H1 (cell line): ENCODE data around the gene STK32A. TPM values are rescaled to one million over a fixed set of nuclear protein-coding genes. Genes with fewer than 3 reads are reported as not detected.
A peak's percentile ranks its signal among the peaks of the same experiment; 100 is the strongest.

Experiments used
- CTCF ChIA-PET: fragments of 300-600 bp; sonication (Branson Sonifier 250); formaldehyde crosslinking; loops from one replicate; lab custom pipeline; 2021; ENCODE audit not compliant: partially characterized antibody; lab: Charles Lee
- POLR2A ChIA-PET: fragments of 300-600 bp; sonication (Branson Sonifier 250); formaldehyde crosslinking; loops from one replicate; lab custom pipeline; 2021; ENCODE audit warnings: inconsistent platforms; ENCODE audit not compliant: partially characterized antibody; lab: Charles Lee
- DNase-seq, 2 experiments: peaks; one replicate each; pipeline versions ENCODE4 v3.0.0 to v3.0.0-alpha.2; 2010 to 2022; ENCODE audit warnings: low spot score in 2 of 2, low read depth in 1 of 2, mixed read lengths in 1 of 2
- FAIRE-seq: peaks from 2 replicates; lab custom pipeline; 2011; peaks lifted over from hg19 to GRCh38; lab: Jason Lieb, UNC
- H2AFZ ChIP-seq: 2 replicates; pipeline ENCODE4 v1.8.1; 2012; ENCODE audit warnings: low read length, inconsistent platforms
- H2AK5ac ChIP-seq: 2 replicates; pipeline ENCODE4 v1.6.1; 2013; ENCODE audit warnings: low read depth, low read length
- H2BK120ac ChIP-seq: replicated peaks from 2 replicates; pipeline ENCODE3; 2013; ENCODE audit warnings: low read depth, low read length, inconsistent platforms
- H2BK12ac ChIP-seq: 2 replicates; pipeline ENCODE4 v1.6.1; 2013; ENCODE audit warnings: low read depth, low read length
- H2BK15ac ChIP-seq: 2 replicates; pipeline ENCODE4 v1.6.1; 2013; ENCODE audit warnings: low read length
- H2BK20ac ChIP-seq: 2 replicates; pipeline ENCODE4 v1.6.1; 2013; ENCODE audit warnings: low read length
- H2BK5ac ChIP-seq: 2 replicates; pipeline ENCODE4 v1.6.1; 2013; ENCODE audit warnings: low read depth, low read length
- H3K14ac ChIP-seq: 2 replicates; pipeline ENCODE4 v1.6.1; 2013; ENCODE audit warnings: inconsistent platforms; ENCODE audit not compliant: insufficient read length
- H3K18ac ChIP-seq: 2 replicates; pipeline ENCODE4 v1.6.1; 2013; ENCODE audit warnings: low read length; ENCODE audit errors: extremely low read depth
- H3K23ac ChIP-seq: 2 replicates; pipeline ENCODE4 v1.6.1; 2013; ENCODE audit warnings: inconsistent platforms; ENCODE audit not compliant: insufficient read length
- H3K23me2 ChIP-seq: 2 replicates; pipeline ENCODE4 v1.6.1; 2013; ENCODE audit warnings: low read depth, low read length
- H3K27ac ChIP-seq: 2 replicates; pipeline ENCODE4 v1.6.1; 2011; ENCODE audit warnings: low read depth, low read length, inconsistent platforms
- H3K27me3 ChIP-seq, 4 experiments: replicated peaks in 1 of 4; 1 replicate in 1 of 4; 2 replicates in 3 of 4; pipeline versions ENCODE4 v1.6.1 to v1.8.1; 2011 to 2013; ENCODE audit warnings: low read length in 3 of 4, mild to moderate bottlenecking in 3 of 4, inconsistent platforms in 2 of 4, mixed read lengths in 2 of 4, moderate library complexity in 1 of 4; ENCODE audit not compliant: control insufficient read depth in 3 of 4, insufficient read depth in 3 of 4; ENCODE audit errors: extremely low read depth in 1 of 4
- H3K36me3 ChIP-seq, 4 experiments: 2 replicates each; pipeline versions ENCODE4 v1.6.1 to v1.8.1; 2011 to 2013; ENCODE audit warnings: mild to moderate bottlenecking in 4 of 4, low read length in 3 of 4, moderate library complexity in 2 of 4, control low read depth in 1 of 4, inconsistent platforms in 1 of 4; ENCODE audit not compliant: insufficient read depth in 4 of 4, control insufficient read depth in 2 of 4
- H3K4ac ChIP-seq: replicated peaks from 2 replicates; pipeline ENCODE3; 2013; ENCODE audit warnings: low read length, low read depth, mixed read lengths, inconsistent platforms; ENCODE audit not compliant: insufficient read length
- H3K4me1 ChIP-seq, 4 experiments: replicated peaks in 1 of 4; 1 replicate in 1 of 4; 2 replicates in 3 of 4; pipeline versions ENCODE4 v1.6.1 to v1.8.1; 2011 to 2013; ENCODE audit warnings: low read length in 3 of 4, inconsistent platforms in 2 of 4, mixed read lengths in 1 of 4; ENCODE audit not compliant: insufficient read depth in 4 of 4, control insufficient read depth in 3 of 4
- H3K4me2 ChIP-seq, 2 experiments: 2 replicates each; pipeline versions ENCODE4 v1.6.1 to v1.8.1; 2011 to 2013; ENCODE audit warnings: low read depth in 2 of 2, low read length in 2 of 2, control low read depth in 1 of 2, inconsistent platforms in 1 of 2, mild to moderate bottlenecking in 1 of 2; ENCODE audit not compliant: insufficient read depth in 1 of 2
- H3K4me3 ChIP-seq, 4 experiments: fragments of 200-600, 300-600 bp in 1 of 4; sonication (generic), shearing (Covaris generic), sonication (Bioruptor Twin) in 1 of 4; 2 replicates each; pipeline versions ENCODE4 v1.5.1 to v1.8.1; 2011 to 2016; ENCODE audit warnings: low read length in 4 of 4, low read depth in 3 of 4, control low read depth in 2 of 4, inconsistent platforms in 2 of 4, mild to moderate bottlenecking in 2 of 4, mixed read lengths in 1 of 4, moderate library complexity in 1 of 4; ENCODE audit not compliant: insufficient read depth in 2 of 4; ENCODE audit errors: extremely low read depth in 1 of 4
- H3K56ac ChIP-seq: replicated peaks from 2 replicates; pipeline ENCODE3; 2013; ENCODE audit warnings: low read depth, mild to moderate bottlenecking, mixed read lengths, low read length, inconsistent platforms; ENCODE audit not compliant: insufficient read length
- H3K79me1 ChIP-seq: 2 replicates; pipeline ENCODE4 v1.6.1; 2013; ENCODE audit warnings: low read depth, low read length, control low read depth
- H3K79me2 ChIP-seq, 2 experiments: 2 replicates each; pipeline versions ENCODE4 v1.6.1 to v1.8.1; 2012 to 2013; ENCODE audit warnings: low read length in 2 of 2, mild to moderate bottlenecking in 2 of 2, inconsistent platforms in 1 of 2; ENCODE audit not compliant: insufficient read depth in 2 of 2, control insufficient read depth in 1 of 2
- H3K9ac ChIP-seq, 4 experiments: replicated peaks in 1 of 4; 1 replicate in 1 of 4; 2 replicates in 3 of 4; pipeline versions ENCODE4 v1.6.1 to v1.8.1; 2011 to 2013; ENCODE audit warnings: low read depth in 3 of 4, low read length in 3 of 4, control low read depth in 2 of 4, mild to moderate bottlenecking in 2 of 4, moderate library complexity in 2 of 4, inconsistent platforms in 1 of 4; ENCODE audit errors: extremely low read depth in 1 of 4
- H3K9me3 ChIP-seq, 2 experiments: 2 replicates each; pipeline versions ENCODE4 v1.6.1 to v1.8.1; 2012 to 2013; ENCODE audit warnings: mild to moderate bottlenecking in 2 of 2, moderate library complexity in 2 of 2, control low read depth in 1 of 2, inconsistent platforms in 1 of 2, low read depth in 1 of 2, low read length in 1 of 2, mixed read lengths in 1 of 2; ENCODE audit not compliant: insufficient read depth in 2 of 2
- H4K20me1 ChIP-seq, 2 experiments: replicated peaks in 1 of 2; 2 replicates each; pipeline versions ENCODE3 to v1.8.1; 2011 to 2013; ENCODE audit warnings: inconsistent platforms in 2 of 2, low read length in 2 of 2, mild to moderate bottlenecking in 1 of 2; ENCODE audit not compliant: insufficient read depth in 2 of 2, control insufficient read depth in 1 of 2
- H4K5ac ChIP-seq: 2 replicates; pipeline ENCODE4 v1.6.1; 2013; ENCODE audit warnings: low read length, low read depth, mixed read lengths, inconsistent platforms; ENCODE audit not compliant: insufficient read length
- H4K8ac ChIP-seq: 2 replicates; pipeline ENCODE4 v1.8.0; 2013; ENCODE audit warnings: mild to moderate bottlenecking, moderate library complexity, low read length, inconsistent platforms; ENCODE audit not compliant: insufficient read depth; ENCODE audit errors: extremely low read depth
- H4K91ac ChIP-seq: replicated peaks from 2 replicates; pipeline ENCODE3; 2013; ENCODE audit warnings: low read length, mixed read lengths, inconsistent platforms; ENCODE audit not compliant: insufficient read length
- CHD1 ChIP-seq: IDR thresholded peaks from 2 replicates; pipeline ENCODE4 v1.6.1; 2012; ENCODE audit warnings: low read depth, low read length, improper control_type of control experiment
- CTBP2 ChIP-seq: IDR thresholded peaks from 2 replicates; pipeline ENCODE4 v1.7.0; 2011; ENCODE audit warnings: borderline replicate concordance, mild to moderate bottlenecking, moderate library complexity, mixed read lengths, low read length; ENCODE audit not compliant: insufficient read depth, insufficient read length
- FOSL1 ChIP-seq: IDR thresholded peaks from 2 replicates; pipeline ENCODE4 v1.6.1; 2011; ENCODE audit warnings: mild to moderate bottlenecking, low read depth, low read length, moderate library complexity; ENCODE audit not compliant: insufficient read depth
- GABPA ChIP-seq: IDR thresholded peaks from 2 replicates; pipeline ENCODE4 v1.6.1; 2011; ENCODE audit warnings: mild to moderate bottlenecking, low read length, moderate library complexity, borderline replicate concordance; ENCODE audit not compliant: insufficient read depth
- HDAC6 ChIP-seq: IDR thresholded peaks from one replicate; pipeline ENCODE4 v1.7.1; 2012; ENCODE audit warnings: low read depth, mild to moderate bottlenecking, inconsistent platforms, low read length, moderate library complexity
- KDM1A ChIP-seq: fragments of 200-600, 300-600 bp; sonication (generic); IDR thresholded peaks from 2 replicates; pipeline ENCODE4 v1.7.1; 2016; ENCODE audit warnings: mild to moderate bottlenecking, low read length, borderline replicate concordance
- KDM4A ChIP-seq: IDR thresholded peaks from one replicate; pipeline ENCODE4 v1.7.1; 2012; ENCODE audit warnings: low read depth, mild to moderate bottlenecking, moderate library complexity, low read length, inconsistent platforms; ENCODE audit not compliant: severe bottlenecking
- RAD21 ChIP-seq, 2 experiments: IDR thresholded peaks in 1 of 2; conservative IDR thresholded peaks in 1 of 2; 2 replicates each; pipeline ENCODE4 v1.6.1; 2011; ENCODE audit warnings: low read depth in 2 of 2, low read length in 2 of 2, improper control_type of control experiment in 1 of 2, inconsistent platforms in 1 of 2, mild to moderate bottlenecking in 1 of 2, moderate library complexity in 1 of 2
- RNF2 ChIP-seq: fragments of 200-900, 300-1000 bp; sonication (generic); IDR thresholded peaks from 2 replicates; pipeline ENCODE4 v1.7.1; 2016; ENCODE audit warnings: borderline replicate concordance, low read depth, mild to moderate bottlenecking, antibody characterized with exemption, low read length; ENCODE audit not compliant: poor library complexity, severe bottlenecking; ENCODE audit errors: missing control alignments
- TCF12 ChIP-seq: IDR thresholded peaks from 2 replicates; pipeline ENCODE4 v1.6.1; 2011; ENCODE audit warnings: low read depth, mild to moderate bottlenecking, low read length
- USF2 ChIP-seq: IDR thresholded peaks from 2 replicates; pipeline ENCODE4 v1.6.1; 2011; ENCODE audit warnings: low read length, improper control_type of control experiment
- WGBS, 2 experiments: shearing (Covaris generic) in 1 of 2; methylation state at CpG; one replicate each; pipeline versions ENCODE4 v1.1.6 to v1.1.7; 2013 to 2015; ENCODE audit warnings: low lambda C conversion rate in 2 of 2, mixed read lengths in 2 of 2, inconsistent platforms in 1 of 2, low coverage in 1 of 2, missing lambda C conversion rate in 1 of 2; ENCODE audit not compliant: insufficient replicate concordance in 2 of 2, insufficient coverage in 1 of 2, insufficient read length in 1 of 2; ENCODE audit errors: extremely low coverage in 1 of 2, missing lambda C conversion rate in 1 of 2; 5-methylcytosine and 5-hydroxymethylcytosine counted together
- polyA plus RNA-seq, 7 experiments: library from polyadenylated mRNA; depleted of rRNA in 3 of 7; stranded (reverse) in 5 of 7; unstranded in 2 of 7; fragments of >200 nt in 5 of 7; fragments of 200-250 nt in 2 of 7; gene quantifications; 1 replicate in 5 of 7; 2 replicates in 1 of 7; 4 replicates in 1 of 7; pipeline versions ENCODE4 v1.2.1 to v1.2.3, GENCODE V29; 2011 to 2013; ENCODE audit warnings: missing spikeins in 2 of 7, mixed read lengths in 2 of 7
- total RNA-seq: library from RNA; stranded (reverse); fragmentation: NEBNext Ultra II Directional; extraction: Animal tissue kit (Norgen Biotek cat#: 25700); gene quantifications from 2 replicates; pipeline ENCODE4 v1.2.1, GENCODE V29; 2021

The STK32A gene
- total and polyA plus RNA-seq, 2 of the 8 experiments (the other 6 are each of a cell fraction or from before 2014, with no cell fraction given), result 1.3 to 2.5 TPM

GRCh38 chr5:147408980-147409379 lies 174.2 kb downstream of the STK32A start:
- Histone ChIP-seq H4K5ac (no peak overlapping the region), H3K23ac (no peak overlapping the region), H2BK12ac (no peak overlapping the region), H3K4me2 (no peak overlapping the region), H3K9ac (no peak overlapping the region), H4K8ac (no peak overlapping the region), H3K36me3 (peaks cover 83 to 100% (median 99%) of the 10 kb centered on the region in 4 experiments), H2BK5ac (no peak overlapping the region), H4K91ac (no peak overlapping the region), H3K27ac (no peak overlapping the region), H2BK15ac (no peak overlapping the region), H3K9me3 (no peaks in the 10 kb centered on the region), H3K4ac (no peak overlapping the region), H2BK120ac (no peak overlapping the region), H3K4me1 (no peaks in the 10 kb centered on the region), H2BK20ac (no peak overlapping the region), H2AK5ac (no peak overlapping the region), H3K18ac (no peak overlapping the region), H4K20me1 (peaks cover 2 to 11% of the 10 kb centered on the region in 2 experiments), H3K14ac (no peak overlapping the region), H3K4me3 (no peak overlapping the region), H3K27me3 (no peaks in the 10 kb centered on the region), H3K79me1 (peaks cover 2% of the 10 kb centered on the region; the same call in 1 of the 2 replicates), H3K79me2 (no peaks in the 10 kb centered on the region; a peak in 2 of 4 replicates), H3K56ac (no peak overlapping the region), H3K23me2 (no peaks in the 10 kb centered on the region), H2AFZ (no peak overlapping the region)
- peak; percentile 13 for FAIRE-seq
- ChIA-PET POLR2A (interaction anchor here (2.9 kb wide), 1 partner anchor 8 kb away, joined by 12 read pairs; no protein-coding TSS in a partner anchor), CTCF (interaction anchor here (0.9 to 3.5 kb wide), 2 partner anchors 11 to 18 kb away, joined by 3 to 23 read pairs; no protein-coding TSS in a partner anchor)
- WGBS, 2 experiments, result 95% methylated on average over 2 of the region's 2 CpGs; no CpG with 5 or more reads in 1 of the 2 experiments
- no peak for DNase-seq
- TF ChIP-seq CTBP2 (no peak), KDM4A (no peak), CHD1 (no peak), FOSL1 (no peak), HDAC6 (no peak), RNF2 (no peak), GABPA (no peak), TCF12 (no peak), USF2 (no peak), KDM1A (no peak), RAD21 (IDR thresholded peaks at IDR 0.05 in 1 of 2, conservative IDR thresholded peaks at IDR 0.05 in 1 of 2; ENCODE audit: low read depth in 2 of 2, low read length in 2 of 2) (no peak)
